CD4-positive, CD25-positive, alpha-beta regulatory T cell (primary cell): ENCODE results near the gene TACSTD2. TPM values are rescaled to one million over a fixed set of nuclear protein-coding genes. Genes with fewer than 3 reads are reported as not detected.
"Not testable (repeated sequence)": the region's sequence is repeated elsewhere in the genome, so short reads cannot be mapped to it uniquely, and the experiment has no call there.

Source experiments
- ATAC-seq, 2 donors: fragments of 150-1000 bp; cut with Tn5 transposase; one replicate each; pipeline ENCODE4 v1.10.0; 2021; ENCODE audit warnings: low read depth in 2 of 2, moderate number of reproducible peaks in 2 of 2, moderate library complexity in 1 of 2
- DNase-seq, 3 donors: peaks; one replicate each; pipeline versions ENCODE4 v3.0.0 to v3.0.0-alpha.2; 2012 to 2022; ENCODE audit warnings: mixed read lengths in 1 of 3
- H3K27ac ChIP-seq: one replicate; pipeline ENCODE4 v1.7.0; 2013; ENCODE audit warnings: mild to moderate bottlenecking, low read length; ENCODE audit not compliant: insufficient read depth, poor library complexity, severe bottlenecking
- H3K27me3 ChIP-seq: one replicate; pipeline ENCODE4 v1.7.0; 2013; ENCODE audit warnings: low read length; ENCODE audit not compliant: control insufficient read depth, insufficient read depth
- H3K36me3 ChIP-seq: one replicate; pipeline ENCODE4 v1.7.0; 2013; ENCODE audit warnings: mild to moderate bottlenecking, low read length, moderate library complexity; ENCODE audit not compliant: control insufficient read depth, insufficient read depth
- H3K4me1 ChIP-seq: 2 replicates; pipeline ENCODE4 v1.7.0; 2013; ENCODE audit warnings: mild to moderate bottlenecking, low read length; ENCODE audit not compliant: insufficient read depth, control insufficient read depth, poor library complexity, severe bottlenecking
- H3K4me3 ChIP-seq: one replicate; pipeline ENCODE4 v1.7.0; 2013; ENCODE audit warnings: low read depth, mild to moderate bottlenecking, low read length, moderate library complexity
- H3K9me3 ChIP-seq, 2 experiments: 1 replicate in 1 of 2; 2 replicates in 1 of 2; pipeline ENCODE4 v1.7.0; 2013; ENCODE audit warnings: low read length in 2 of 2, mild to moderate bottlenecking in 1 of 2, moderate library complexity in 1 of 2; ENCODE audit not compliant: control insufficient read depth in 2 of 2
- H3K27ac Mint-ChIP-seq, 3 donors: one replicate each; pipeline ENCODE4 v1.8.0; 2020 to 2022; ENCODE audit warnings: mild to moderate bottlenecking in 3 of 3, mixed read lengths in 3 of 3, moderate library complexity in 2 of 3
- H3K27me3 Mint-ChIP-seq: one replicate; pipeline ENCODE4 v1.8.0; 2022; ENCODE audit warnings: mild to moderate bottlenecking, mixed read lengths
- H3K36me3 Mint-ChIP-seq: one replicate; pipeline ENCODE4 v1.8.0; 2020; ENCODE audit warnings: mixed read lengths
- H3K4me1 Mint-ChIP-seq, 4 donors: one replicate each; pipeline ENCODE4 v1.8.0; 2020 to 2022; ENCODE audit warnings: mixed read lengths in 4 of 4, mild to moderate bottlenecking in 1 of 4
- H3K4me3 Mint-ChIP-seq, 4 donors: one replicate each; pipeline ENCODE4 v1.8.0; 2020 to 2022; ENCODE audit warnings: mild to moderate bottlenecking in 4 of 4, mixed read lengths in 4 of 4, moderate library complexity in 3 of 4
- H3K9me3 Mint-ChIP-seq, 7 donors: one replicate each; pipeline ENCODE4 v1.8.0; 2020 to 2022; ENCODE audit warnings: mixed read lengths in 7 of 7, mild to moderate bottlenecking in 3 of 7, moderate library complexity in 2 of 7
- polyA plus RNA-seq, 4 donors: library from polyadenylated mRNA; unstranded; fragments of 300-500 nt; fragmentation: Illumina TruSeq; gene quantifications; one replicate each; pipeline ENCODE4 v1.2.3, GENCODE V29; 2021
- total RNA-seq: library from RNA; stranded (reverse); gene quantifications from one replicate; pipeline ENCODE4 v1.2.3, GENCODE V29; 2022

Gene TACSTD2
- total and polyA plus RNA-seq, 5 donors from 2014 or later = 0.07 TPM; not detected in 4

DNA sequence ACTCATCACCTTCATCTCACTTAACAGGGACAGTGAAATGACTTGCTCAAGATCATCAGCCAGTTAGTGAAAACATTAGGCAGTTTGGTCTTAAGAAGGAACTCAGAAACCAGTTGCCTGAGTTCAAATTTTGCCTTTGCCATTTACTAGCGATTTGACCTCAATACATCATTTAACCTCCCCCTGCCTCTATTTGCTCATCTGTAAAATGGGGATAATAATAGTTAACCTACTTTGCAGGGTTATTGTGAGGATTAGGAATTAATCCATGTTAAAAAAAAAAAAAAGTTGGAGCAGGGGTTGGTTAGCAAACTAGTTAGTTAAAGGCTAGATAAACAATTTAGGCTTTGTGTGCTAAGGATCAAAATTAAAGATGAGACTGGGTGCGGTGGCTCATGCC, 10.6 kb upstream of the TACSTD2 start:
- ATAC-seq (no peak), DNase-seq (no peak)
- Histone ChIP-seq H3K4me1 (no peaks in the 10 kb centered on the region), H3K27ac (no peak overlapping the region), H3K36me3 (no peaks in the 10 kb centered on the region), H3K27me3 (peaks cover 10% of the 10 kb centered on the region), H3K9me3 (no peaks in the 10 kb centered on the region), H3K4me3 (no peak overlapping the region)
- Mint-ChIP-seq H3K36me3 (no peaks in the 10 kb centered on the region), H3K27me3 (peaks cover 36% of the 10 kb centered on the region), H3K9me3 (peaks cover 0 to 9% (median 0%) of the 10 kb centered on the region in 7 donors), H3K4me1 (no peaks in the 10 kb centered on the region), H3K27ac (no peak overlapping the region), H3K4me3 (no peak overlapping the region)

GRCh38 chr1:58586271-58586670, 9.2 kb upstream of the TACSTD2 start:
- H3K9me3 ChIP-seq = no peaks in the 10 kb centered on the region
- Mint-ChIP-seq H3K4me3 (no peak overlapping the region), H3K4me1 (no peaks in the 10 kb centered on the region), H3K27me3 (peaks cover 35% of the 10 kb centered on the region), H3K36me3 (no peaks in the 10 kb centered on the region), H3K9me3 (peaks cover 0 to 9% (median 0%) of the 10 kb centered on the region in 7 donors), H3K27ac (no peak overlapping the region)
- H3K27ac ChIP-seq = no peak overlapping the region
- no peak for ATAC-seq
- no peak overlapping the region for H3K4me3 ChIP-seq
- no peaks in the 10 kb centered on the region for H3K36me3 ChIP-seq
- no peak for DNase-seq
- no peaks in the 10 kb centered on the region for H3K4me1 ChIP-seq
- H3K27me3 ChIP-seq = peaks cover 10% of the 10 kb centered on the region

DNA sequence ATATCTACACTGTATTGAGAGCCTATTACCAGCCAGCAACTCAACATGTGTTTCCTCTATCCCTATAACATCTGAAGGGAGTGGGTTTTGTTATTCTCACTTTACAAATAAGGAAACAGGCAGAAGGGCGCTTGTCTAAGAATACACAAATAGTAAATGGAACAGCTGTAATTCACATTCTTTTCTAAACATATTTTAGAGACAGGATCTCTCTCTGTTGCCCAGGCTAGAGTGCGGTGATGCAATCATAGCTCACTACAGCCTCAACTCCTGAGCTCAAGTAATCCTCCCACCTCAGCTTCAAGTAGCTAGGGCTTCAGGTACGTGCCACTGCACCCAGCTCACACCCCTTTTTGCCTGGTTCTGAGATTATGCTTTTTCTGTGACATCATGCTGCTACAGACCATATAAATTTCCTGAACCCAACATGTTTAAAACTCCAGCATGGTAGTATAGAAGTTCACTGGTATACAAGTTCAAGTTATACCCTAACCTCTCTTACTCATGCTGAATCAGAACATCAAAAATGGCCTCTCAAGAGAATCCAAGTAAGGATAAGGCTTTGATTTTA, 8.6 kb upstream of the TACSTD2 start:
- H3K4me1 Mint-ChIP-seq = no peaks in the 10 kb centered on the region
- H3K9me3 ChIP-seq = no peaks in the 10 kb centered on the region
- no peak overlapping the region for H3K27ac ChIP-seq
- H3K9me3 Mint-ChIP-seq = peaks cover 0 to 9% (median 0%) of the 10 kb centered on the region in 7 donors
- no peaks in the 10 kb centered on the region for H3K36me3 ChIP-seq
- no peak for DNase-seq
- H3K36me3 Mint-ChIP-seq = no peaks in the 10 kb centered on the region
- peaks cover 35% of the 10 kb centered on the region for H3K27me3 Mint-ChIP-seq
- H3K4me1 ChIP-seq = no peaks in the 10 kb centered on the region
- no peak overlapping the region for H3K27ac Mint-ChIP-seq
- peaks cover 14% of the 10 kb centered on the region for H3K27me3 ChIP-seq
- H3K4me3 ChIP-seq = no peak overlapping the region
- H3K4me3 Mint-ChIP-seq = no peak overlapping the region
- no peak for ATAC-seq

GRCh38 chr1:58585166-58585565, 8.1 kb upstream of the TACSTD2 start:
- Histone ChIP-seq H3K36me3 (no peaks in the 10 kb centered on the region), H3K9me3 (no peaks in the 10 kb centered on the region), H3K27me3 (peaks cover 14% of the 10 kb centered on the region), H3K27ac (no peak overlapping the region), H3K4me1 (no peaks in the 10 kb centered on the region), H3K4me3 (no peak overlapping the region)
- H3K36me3 Mint-ChIP-seq = no peaks in the 10 kb centered on the region
- H3K9me3 Mint-ChIP-seq = peaks cover 0 to 7% (median 0%) of the 10 kb centered on the region in 7 donors
- DNase-seq (no peak), ATAC-seq (no peak)
- no peak overlapping the region for H3K27ac Mint-ChIP-seq
- H3K27me3 Mint-ChIP-seq = peaks cover 35% of the 10 kb centered on the region
- no peaks in the 10 kb centered on the region for H3K4me1 Mint-ChIP-seq
- no peak overlapping the region for H3K4me3 Mint-ChIP-seq

DNA sequence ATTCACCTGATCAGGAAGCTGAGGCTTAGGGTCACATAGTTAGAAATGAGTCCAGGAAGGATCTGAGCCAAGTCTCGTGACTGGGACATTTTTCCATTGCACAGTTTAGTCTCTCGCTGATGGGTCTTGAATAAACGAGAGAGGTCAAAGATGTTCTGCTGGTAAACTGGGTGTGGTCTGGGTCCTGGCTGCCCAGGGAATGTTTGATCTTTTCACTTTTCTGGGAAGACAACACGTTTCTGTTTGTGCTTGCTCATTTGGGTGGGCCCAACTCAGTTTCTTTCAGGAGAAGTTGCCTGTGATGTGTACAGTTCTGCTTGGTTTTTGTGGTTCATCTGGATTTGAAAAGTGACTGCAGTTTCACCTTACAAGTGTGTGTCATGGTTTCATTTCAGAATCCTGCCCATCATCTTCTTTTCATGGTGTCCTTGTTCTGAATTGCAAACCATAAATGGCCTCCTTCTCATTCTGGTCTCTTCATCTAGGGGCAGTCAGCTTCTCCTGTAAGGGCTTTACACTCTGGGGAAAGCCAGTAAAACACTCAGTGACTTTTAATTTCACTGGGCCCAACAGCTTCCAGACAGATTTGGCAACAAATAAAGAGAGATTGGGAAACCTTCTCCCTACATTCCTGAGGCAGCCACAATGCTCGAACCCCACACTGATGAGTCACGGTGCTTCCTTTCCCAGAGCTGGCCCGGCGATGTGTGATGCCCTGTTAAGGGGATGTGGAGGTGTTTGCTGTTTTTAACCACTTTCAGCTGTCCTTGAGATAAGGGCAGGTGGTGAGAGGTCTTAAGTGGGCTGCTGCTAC, 7.2 kb upstream of the TACSTD2 start:
- Mint-ChIP-seq H3K4me3 (no peak overlapping the region), H3K4me1 (no peaks in the 10 kb centered on the region), H3K9me3 (peaks cover 0 to 8% (median 0%) of the 10 kb centered on the region in 7 donors), H3K27ac (no peak overlapping the region), H3K27me3 (peaks cover 40% of the 10 kb centered on the region), H3K36me3 (no peaks in the 10 kb centered on the region)
- Histone ChIP-seq H3K27ac (no peak overlapping the region), H3K36me3 (no peaks in the 10 kb centered on the region), H3K27me3 (peaks cover 15% of the 10 kb centered on the region), H3K4me1 (no peaks in the 10 kb centered on the region), H3K9me3 (no peaks in the 10 kb centered on the region), H3K4me3 (no peak overlapping the region)
- ATAC-seq (no peak), DNase-seq (no peak)

GRCh38 chr1:58583496-58583895, 6.4 kb upstream of the TACSTD2 start:
- Histone ChIP-seq H3K9me3 (no peaks in the 10 kb centered on the region), H3K4me3 (no peak overlapping the region), H3K27me3 (peaks cover 16% of the 10 kb centered on the region), H3K27ac (no peak overlapping the region), H3K36me3 (no peaks in the 10 kb centered on the region), H3K4me1 (no peaks in the 10 kb centered on the region)
- H3K36me3 Mint-ChIP-seq = no peaks in the 10 kb centered on the region
- peak in 1 of 2 donors; percentile 28 for ATAC-seq
- no peak overlapping the region for H3K27ac Mint-ChIP-seq
- no peaks in the 10 kb centered on the region for H3K4me1 Mint-ChIP-seq
- no peak for DNase-seq
- H3K4me3 Mint-ChIP-seq = no peak overlapping the region
- peaks cover 0 to 10% (median 0%) of the 10 kb centered on the region in 7 donors for H3K9me3 Mint-ChIP-seq
- H3K27me3 Mint-ChIP-seq = peaks cover 44% of the 10 kb centered on the region

GRCh38 chr1:58582143-58582542, 5.1 kb upstream of the TACSTD2 start:
- H3K4me1 ChIP-seq, H3K9me3 Mint-ChIP-seq, H3K36me3 Mint-ChIP-seq, H3K36me3 ChIP-seq, ATAC-seq, H3K4me3 Mint-ChIP-seq, H3K27ac Mint-ChIP-seq, H3K4me1 Mint-ChIP-seq, H3K9me3 ChIP-seq, H3K27ac ChIP-seq, DNase-seq, H3K4me3 ChIP-seq: not testable (repeated sequence)
- H3K27me3 Mint-ChIP-seq = peaks cover 53% of the 10 kb centered on the region
- peaks cover 24% of the 10 kb centered on the region for H3K27me3 ChIP-seq

DNA sequence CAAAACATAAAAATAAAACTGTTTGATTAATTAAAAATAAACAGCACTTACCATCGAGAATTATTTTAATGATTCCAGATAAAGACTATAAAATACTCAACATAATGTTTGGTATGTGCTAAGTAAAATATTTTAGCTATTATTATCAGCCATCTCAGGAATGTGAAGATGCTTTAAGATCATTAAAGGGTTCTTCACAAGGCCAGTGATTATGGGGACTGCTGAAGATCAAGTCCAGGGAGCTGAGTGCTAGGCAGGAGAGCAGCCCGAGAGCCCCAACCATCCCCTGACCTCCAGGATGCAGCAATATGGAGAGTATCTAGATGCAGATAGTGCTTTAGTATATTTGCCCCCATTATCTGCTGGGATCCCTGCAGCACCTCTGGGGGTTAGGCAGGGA, 4.6 kb upstream of the TACSTD2 start:
- no peaks in the 10 kb centered on the region for H3K9me3 ChIP-seq
- Mint-ChIP-seq H3K36me3 (no peaks in the 10 kb centered on the region), H3K4me1 (peaks cover 3 to 10% (median 7%) of the 10 kb centered on the region in 4 donors), H3K27ac (no peak overlapping the region), H3K4me3 (no peak overlapping the region), H3K9me3 (peaks cover 0 to 8% (median 0%) of the 10 kb centered on the region in 7 donors), H3K27me3 (peaks cover 54% of the 10 kb centered on the region)
- H3K4me1 ChIP-seq = peaks cover 4% of the 10 kb centered on the region
- H3K36me3 ChIP-seq = no peaks in the 10 kb centered on the region
- H3K27me3 ChIP-seq = peaks cover 22% of the 10 kb centered on the region
- ATAC-seq (no peak), DNase-seq (no peak)
- no peak overlapping the region for H3K27ac ChIP-seq
- H3K4me3 ChIP-seq = no peak overlapping the region
